Stimulated activated naive CD8-positive, alpha-beta T cell treated with anti-CD3 and anti-CD28 coated beads, Interleukin-15, amount 100 ng/mL, for 72 hours (primary cell): ENCODE measurements around the gene ARID5B.
A peak's percentile ranks its signal among the peaks of the same experiment; 100 is the strongest.

Experiments
- ATAC-seq: fragments of 150-1000 bp; cut with Tn5 transposase; 2 replicates; pipeline ENCODE4 v1.10.0; 2021; ENCODE audit warnings: mild to moderate bottlenecking, moderate library complexity
- DNase-seq, 2 donors: peaks; one replicate each; pipeline ENCODE4 v3.0.0; 2021 to 2022
- H3K27ac Mint-ChIP-seq, 2 donors: one replicate each; pipeline ENCODE4 v1.8.0; 2022; ENCODE audit warnings: mild to moderate bottlenecking in 2 of 2, mixed read lengths in 2 of 2, moderate library complexity in 2 of 2
- H3K27me3 Mint-ChIP-seq: one replicate; pipeline ENCODE4 v1.8.0; 2022; ENCODE audit warnings: mixed read lengths
- H3K4me1 Mint-ChIP-seq: one replicate; pipeline ENCODE4 v1.8.0; 2022; ENCODE audit warnings: mild to moderate bottlenecking, mixed read lengths
- H3K4me3 Mint-ChIP-seq, 2 donors: one replicate each; pipeline ENCODE4 v1.8.0; 2022; ENCODE audit warnings: mild to moderate bottlenecking in 2 of 2, mixed read lengths in 2 of 2, moderate library complexity in 1 of 2
- H3K9me3 Mint-ChIP-seq, 2 donors: one replicate each; pipeline ENCODE4 v1.8.0; 2022; ENCODE audit warnings: mixed read lengths in 2 of 2

ARID5B gene

GRCh38 chr10:61907587-61907986 lies 6.1 kb downstream of the ARID5B start:
- no peaks in the 10 kb centered on the region for H3K27me3 Mint-ChIP-seq
- H3K9me3 Mint-ChIP-seq: no peaks in the 10 kb centered on the region
- ATAC-seq (no peak), DNase-seq (no peak)
- no peak overlapping the region for H3K4me3 Mint-ChIP-seq
- H3K27ac Mint-ChIP-seq: no peak overlapping the region
- H3K4me1 Mint-ChIP-seq: peaks cover 38% of the 10 kb centered on the region

- DNase-seq (no peak), ATAC-seq (no peak)
- Mint-ChIP-seq H3K27me3 (no peaks in the 10 kb centered on the region), H3K27ac (no peak overlapping the region), H3K9me3 (no peaks in the 10 kb centered on the region), H3K4me3 (no peak overlapping the region), H3K4me1 (peaks cover 29% of the 10 kb centered on the region)
Observed at GRCh38 chr10:61910226-61910805, 8.8 kb downstream of the ARID5B start.

GRCh38 chr10:61910894-61911293 lies 9.4 kb downstream of the ARID5B start:
- H3K4me3 Mint-ChIP-seq: no peak overlapping the region
- no peaks in the 10 kb centered on the region for H3K27me3 Mint-ChIP-seq
- H3K27ac Mint-ChIP-seq: no peak overlapping the region
- peaks cover 24% of the 10 kb centered on the region for H3K4me1 Mint-ChIP-seq
- no peak for DNase-seq
- no peaks in the 10 kb centered on the region for H3K9me3 Mint-ChIP-seq
- ATAC-seq: no peak

- DNase-seq: no peak
- no peaks in the 10 kb centered on the region for H3K27me3 Mint-ChIP-seq
- ATAC-seq: no peak
- no peaks in the 10 kb centered on the region for H3K9me3 Mint-ChIP-seq
- peaks cover 21% of the 10 kb centered on the region for H3K4me1 Mint-ChIP-seq
- H3K27ac Mint-ChIP-seq: no peak overlapping the region
- no peak overlapping the region for H3K4me3 Mint-ChIP-seq
Observed at GRCh38 chr10:61911425-61911824, 9.9 kb downstream of the ARID5B start.

GRCh38 chr10:61912981-61913380 lies 11.5 kb downstream of the ARID5B start:
- ATAC-seq: no peak
- peaks cover 6% of the 10 kb centered on the region in 2 donors for H3K9me3 Mint-ChIP-seq
- no peaks in the 10 kb centered on the region for H3K27me3 Mint-ChIP-seq
- H3K4me1 Mint-ChIP-seq: peaks cover 28% of the 10 kb centered on the region
- H3K4me3 Mint-ChIP-seq: no peak overlapping the region
- no peak overlapping the region for H3K27ac Mint-ChIP-seq
- no peak for DNase-seq

GRCh38 chr10:61918140-61918539 lies 16.6 kb downstream of the ARID5B start:
- Mint-ChIP-seq H3K27me3 (no peaks in the 10 kb centered on the region), H3K27ac (peak overlapping the region in 1 of 2 donors; percentile 10), H3K4me1 (peaks cover 27% of the 10 kb centered on the region), H3K4me3 (no peak overlapping the region), H3K9me3 (peaks cover 9 to 10% of the 10 kb centered on the region in 2 donors)
- ATAC-seq (no peak), DNase-seq (no peak)

GRCh38 chr10:61918989-61919388 lies 17.5 kb downstream of the ARID5B start:
- Mint-ChIP-seq H3K27me3 (no peaks in the 10 kb centered on the region), H3K4me1 (peaks cover 34% of the 10 kb centered on the region), H3K4me3 (peak overlapping the region in 1 of 2 donors; percentile 13), H3K27ac (peak overlapping the region in 1 of 2 donors; percentile 37), H3K9me3 (peaks cover 9 to 10% of the 10 kb centered on the region in 2 donors)
- no peak for DNase-seq
- ATAC-seq: no peak

GRCh38 chr10:61919646-61920215 lies 18.2 kb downstream of the ARID5B start:
- no peak for ATAC-seq
- Mint-ChIP-seq H3K4me1 (peaks cover 34% of the 10 kb centered on the region), H3K4me3 (no peak overlapping the region), H3K9me3 (peaks cover 9 to 10% of the 10 kb centered on the region in 2 donors), H3K27ac (no peak overlapping the region), H3K27me3 (no peaks in the 10 kb centered on the region)
- no peak for DNase-seq

GRCh38 chr10:61921143-61921542 lies 19.6 kb downstream of the ARID5B start:
- no peak overlapping the region for H3K27ac Mint-ChIP-seq
- peaks cover 10 to 16% of the 10 kb centered on the region in 2 donors for H3K9me3 Mint-ChIP-seq
- no peaks in the 10 kb centered on the region for H3K27me3 Mint-ChIP-seq
- peaks cover 34% of the 10 kb centered on the region for H3K4me1 Mint-ChIP-seq
- no peak overlapping the region for H3K4me3 Mint-ChIP-seq
- no peak for ATAC-seq
- no peak for DNase-seq

- ATAC-seq (no peak), DNase-seq (no peak)
- H3K4me1 Mint-ChIP-seq: peaks cover 23% of the 10 kb centered on the region
- no peaks in the 10 kb centered on the region for H3K27me3 Mint-ChIP-seq
- H3K4me3 Mint-ChIP-seq: no peak overlapping the region
- H3K9me3 Mint-ChIP-seq: peaks cover under 1 to 7% of the 10 kb centered on the region in 2 donors
- peak overlapping the region in 1 of 2 donors; percentile 13 for H3K27ac Mint-ChIP-seq
Observed at GRCh38 chr10:61923210-61923949, 21.9 kb downstream of the ARID5B start.

- H3K27me3 Mint-ChIP-seq: no peaks in the 10 kb centered on the region
- H3K4me3 Mint-ChIP-seq: no peak overlapping the region
- no peak overlapping the region for H3K27ac Mint-ChIP-seq
- ATAC-seq (no peak), DNase-seq (no peak)
- H3K4me1 Mint-ChIP-seq: peaks cover 21% of the 10 kb centered on the region
- H3K9me3 Mint-ChIP-seq: peaks cover 0 to 7% of the 10 kb centered on the region in 2 donors
Observed at GRCh38 chr10:61923950-61924274, 22.4 kb downstream of the ARID5B start.

GRCh38 chr10:61929555-61929954 lies 28.1 kb downstream of the ARID5B start:
- Mint-ChIP-seq H3K27ac (no peak overlapping the region), H3K27me3 (no peaks in the 10 kb centered on the region), H3K4me1 (peaks cover 39% of the 10 kb centered on the region), H3K9me3 (peaks cover 0 to 7% of the 10 kb centered on the region in 2 donors), H3K4me3 (no peak overlapping the region)
- ATAC-seq: no peak
- no peak for DNase-seq

GRCh38 chr10:61931620-61932332 lies 30.3 kb downstream of the ARID5B start:
- DNase-seq (no peak), ATAC-seq (no peak)
- peaks cover 50% of the 10 kb centered on the region for H3K4me1 Mint-ChIP-seq
- H3K27ac Mint-ChIP-seq: no peak overlapping the region
- no peaks in the 10 kb centered on the region for H3K9me3 Mint-ChIP-seq
- no peak overlapping the region for H3K4me3 Mint-ChIP-seq
- H3K27me3 Mint-ChIP-seq: no peaks in the 10 kb centered on the region

- no peaks in the 10 kb centered on the region for H3K27me3 Mint-ChIP-seq
Observed at GRCh38 chr10:61933859-61934555, 32.5 kb downstream of the ARID5B start.

GRCh38 chr10:61935077-61935476 lies 33.6 kb downstream of the ARID5B start:
- Mint-ChIP-seq H3K4me3 (no peak overlapping the region), H3K4me1 (peaks cover 74% of the 10 kb centered on the region), H3K27me3 (no peaks in the 10 kb centered on the region)

More at GRCh38 chr10:61933859-61934555, 32.5 kb downstream of the ARID5B start:
- Mint-ChIP-seq H3K27ac (peak overlapping the region; percentile 31 to 58), H3K4me1 (peaks cover 73% of the 10 kb centered on the region), H3K4me3 (peak overlapping the region in 1 of 2 donors; percentile 40), H3K9me3 (no peaks in the 10 kb centered on the region)
- no peak for DNase-seq
- peak; percentile 23 for ATAC-seq

More at GRCh38 chr10:61935077-61935476, 33.6 kb downstream of the ARID5B start:
- Mint-ChIP-seq H3K9me3 (no peaks in the 10 kb centered on the region), H3K27ac (no peak overlapping the region)
- ATAC-seq: no peak
- no peak for DNase-seq
